ENCODE results near the gene BCAS4.

Gene BCAS4

DNA sequence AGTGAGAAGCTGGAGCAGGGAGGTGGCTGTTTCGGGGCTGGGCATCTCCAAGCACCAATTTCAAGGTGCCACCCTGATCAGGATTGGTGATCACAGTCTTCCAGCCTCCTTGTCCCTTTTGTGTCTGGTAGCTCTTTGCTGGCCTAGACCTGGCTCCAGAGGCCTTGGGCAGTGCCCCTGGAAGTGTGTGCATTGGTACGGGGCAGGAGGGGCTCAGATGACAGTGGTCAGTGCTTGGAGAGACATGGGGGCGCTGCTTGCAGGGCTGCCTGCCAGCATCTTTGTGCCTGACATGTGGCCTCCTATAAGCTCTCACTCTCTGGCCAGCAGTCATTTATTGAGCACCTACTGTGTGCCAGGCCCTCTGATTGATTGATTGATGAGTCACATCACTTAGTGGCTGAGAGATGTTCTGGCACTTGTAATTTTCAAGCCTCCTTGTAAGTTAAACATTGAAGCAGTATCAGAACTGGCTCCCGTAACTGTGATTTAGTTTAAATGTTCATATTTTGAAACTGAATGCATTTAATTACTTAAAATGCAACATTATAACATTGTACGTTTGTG lies 61.7 kb downstream of the BCAS4 start:
- no peak for DNase-seq (ENCODE audit: low spot score)
- H3K27ac ChIP-seq: peak overlapping the region; percentile 76
- CTCF ChIA-PET: interaction anchor here (0.6 to 1.2 kb wide), 3 partner anchors 62 to 738 kb away, joined by 3 to 6 read pairs (median 5); partner anchors contain the start of gene BCAS4
- TF ChIP-seq, protein P1, sequence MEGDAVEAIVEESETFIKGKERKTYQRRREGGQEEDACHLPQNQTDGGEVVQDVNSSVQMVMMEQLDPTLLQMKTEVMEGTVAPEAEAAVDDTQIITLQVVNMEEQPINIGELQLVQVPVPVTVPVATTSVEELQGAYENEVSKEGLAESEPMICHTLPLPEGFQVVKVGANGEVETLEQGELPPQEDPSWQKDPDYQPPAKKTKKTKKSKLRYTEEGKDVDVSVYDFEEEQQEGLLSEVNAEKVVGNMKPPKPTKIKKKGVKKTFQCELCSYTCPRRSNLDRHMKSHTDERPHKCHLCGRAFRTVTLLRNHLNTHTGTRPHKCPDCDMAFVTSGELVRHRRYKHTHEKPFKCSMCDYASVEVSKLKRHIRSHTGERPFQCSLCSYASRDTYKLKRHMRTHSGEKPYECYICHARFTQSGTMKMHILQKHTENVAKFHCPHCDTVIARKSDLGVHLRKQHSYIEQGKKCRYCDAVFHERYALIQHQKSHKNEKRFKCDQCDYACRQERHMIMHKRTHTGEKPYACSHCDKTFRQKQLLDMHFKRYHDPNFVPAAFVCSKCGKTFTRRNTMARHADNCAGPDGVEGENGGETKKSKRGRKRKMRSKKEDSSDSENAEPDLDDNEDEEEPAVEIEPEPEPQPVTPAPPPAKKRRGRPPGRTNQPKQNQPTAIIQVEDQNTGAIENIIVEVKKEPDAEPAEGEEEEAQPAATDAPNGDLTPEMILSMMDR (conservative IDR thresholded peaks at IDR 0.05; ENCODE audit: low read depth): no peak
- POLR2A ChIA-PET (ENCODE audit: low non-redundant PET): interaction anchor here (0.6 kb wide), 1 partner anchor 618 kb away, joined by 6 read pairs; no protein-coding TSS in a partner anchor

DNA sequence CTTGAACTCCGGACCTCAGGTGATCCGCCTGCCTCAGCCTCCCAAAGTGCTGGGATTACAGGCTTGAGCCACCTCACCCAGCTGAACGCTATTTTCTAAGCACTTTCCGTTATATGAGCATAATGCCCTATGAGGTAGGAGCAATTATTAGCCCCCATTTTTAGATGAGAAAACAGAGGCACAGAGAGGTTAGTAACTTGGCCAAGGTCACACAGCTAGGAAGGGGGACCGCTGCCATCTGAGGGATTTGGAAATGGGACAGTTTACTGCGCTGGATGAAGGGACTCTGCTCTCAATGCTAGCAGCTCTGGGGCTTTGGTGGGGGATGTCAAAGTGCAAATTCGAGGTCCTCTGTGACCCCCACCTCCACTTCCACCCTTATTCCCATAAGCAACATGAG lies 62.5 kb downstream of the BCAS4 start:
- ChIA-PET POLR2A (ENCODE audit: low non-redundant PET) (no interaction called here), CTCF (no interaction called here)
- peak overlapping the region; percentile 76 for H3K27ac ChIP-seq
- TF ChIP-seq, protein P1 (conservative IDR thresholded peaks at IDR 0.05; ENCODE audit: low read depth): no peak
- DNase-seq (ENCODE audit: low spot score): no peak

DNA sequence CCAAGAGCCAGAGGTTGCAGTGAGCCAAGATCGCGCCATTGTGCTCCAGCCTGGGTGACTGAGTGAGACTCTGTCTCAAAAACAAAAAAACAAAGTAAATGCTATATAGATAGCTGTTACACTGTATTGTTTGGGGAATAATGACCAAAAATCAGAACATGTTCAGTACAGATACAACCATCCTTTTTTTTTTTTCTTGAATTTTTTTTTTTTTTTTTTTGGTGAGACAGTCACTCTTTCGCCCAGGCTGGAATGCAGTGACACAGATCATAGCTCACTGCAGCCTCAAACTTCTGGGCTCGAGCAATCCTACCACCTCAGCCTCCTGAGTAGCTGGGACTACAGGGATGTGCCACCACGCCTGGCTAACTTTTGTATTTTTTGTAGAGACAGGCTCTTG lies 63.7 kb downstream of the BCAS4 start:
- DNase-seq (ENCODE audit: low spot score): no peak

DNA sequence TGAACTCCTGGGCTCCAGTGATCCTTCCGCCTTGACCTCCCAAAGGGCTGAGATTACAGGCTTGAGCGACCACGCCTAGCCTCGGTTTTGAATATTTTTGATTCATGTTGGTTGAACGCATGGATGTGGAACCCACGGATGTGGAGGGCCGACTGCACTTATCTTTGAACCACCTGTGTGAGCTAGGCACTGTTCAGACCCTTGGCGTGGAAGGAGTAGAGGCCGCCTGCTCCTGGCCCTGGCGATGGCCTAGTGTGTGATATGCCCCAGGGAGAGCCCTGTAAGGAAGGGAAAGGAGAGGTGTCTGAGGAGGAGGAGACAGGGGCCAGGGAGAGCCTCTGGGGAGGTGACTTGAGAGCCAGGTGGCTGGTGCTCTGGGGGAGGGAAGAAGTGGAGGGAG lies 64.3 kb downstream of the BCAS4 start:
- CTCF ChIA-PET: no interaction called here
- POLR2A ChIA-PET (ENCODE audit: low non-redundant PET): no interaction called here
- H3K27ac ChIP-seq: no peak overlapping the region

More for the DNA sequence above, 63.7 kb downstream of the BCAS4 start:
- no peak overlapping the region for H3K27ac ChIP-seq
- ChIA-PET CTCF (interaction anchor here (1.0 kb wide), 1 partner anchor 64 kb away, joined by 4 read pairs; the partner anchor contains the start of gene BCAS4), POLR2A (ENCODE audit: low non-redundant PET) (no interaction called here)
- TF ChIP-seq, protein P1 (conservative IDR thresholded peaks at IDR 0.05; ENCODE audit: low read depth): no peak

DNA sequence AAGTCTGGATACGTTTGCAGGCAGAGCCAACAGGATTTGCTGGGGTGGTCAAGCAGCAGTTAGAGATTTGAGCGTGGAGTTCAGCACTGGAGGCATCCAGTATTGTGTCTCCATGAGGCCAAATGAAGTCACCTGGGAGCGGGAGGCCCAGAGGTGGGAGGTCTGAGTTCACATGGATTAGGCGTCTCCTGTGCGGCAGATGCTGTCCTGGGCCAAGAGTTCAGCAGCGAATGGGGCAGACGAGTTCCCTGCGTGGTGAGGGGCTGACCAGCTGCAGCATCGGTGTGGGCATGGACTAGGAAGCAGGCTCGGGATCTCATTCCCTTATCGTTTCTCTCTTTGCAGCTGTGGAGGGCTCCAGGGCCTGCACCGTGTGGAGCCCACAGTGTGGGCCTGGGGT lies 66.2 kb downstream of the BCAS4 start:
- ChIA-PET CTCF (no interaction called here), POLR2A (ENCODE audit: low non-redundant PET) (no interaction called here)
- TF ChIP-seq, protein P1 (conservative IDR thresholded peaks at IDR 0.05; ENCODE audit: low read depth): no peak
- no peak for DNase-seq (ENCODE audit: low spot score)
- H3K27ac ChIP-seq: peak overlapping the region; percentile 17; the same call in 1 of the 2 replicates

More for the DNA sequence above, 64.3 kb downstream of the BCAS4 start:
- TF ChIP-seq, protein P1 (conservative IDR thresholded peaks at IDR 0.05; ENCODE audit: low read depth): no peak
- no peak for DNase-seq (ENCODE audit: low spot score)

DNA sequence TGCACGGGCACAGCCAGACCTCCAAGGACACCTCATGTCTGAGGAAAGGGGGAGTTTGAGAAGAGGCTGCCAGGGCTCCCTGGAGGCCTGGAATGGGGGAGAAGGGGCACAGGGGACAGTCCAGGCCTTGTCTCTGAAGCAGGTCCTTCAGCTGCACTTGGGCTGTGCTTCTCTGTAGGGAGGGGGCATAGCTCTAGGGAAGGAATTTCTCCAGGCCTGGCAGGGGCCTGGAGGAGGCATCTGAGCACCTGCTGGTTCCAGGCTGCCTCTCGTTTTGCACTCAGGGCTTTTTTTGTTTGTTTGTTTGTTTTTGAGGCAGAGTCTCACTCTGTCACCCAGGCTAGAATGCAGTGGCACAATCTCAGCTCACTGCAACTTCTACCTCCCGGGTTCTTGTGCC lies 67.7 kb downstream of the BCAS4 start:
- TF ChIP-seq, protein P1 (conservative IDR thresholded peaks at IDR 0.05; ENCODE audit: low read depth): no peak
- ChIA-PET CTCF (interaction anchor here (1.2 kb wide), 1 partner anchor 67 kb away, joined by 3 read pairs; no protein-coding TSS in a partner anchor), POLR2A (ENCODE audit: low non-redundant PET) (interaction anchor here (0.7 kb wide), 1 partner anchor 76 kb away, joined by 3 read pairs; no protein-coding TSS in a partner anchor)
- no peak for DNase-seq (ENCODE audit: low spot score)
- no peak overlapping the region; the same call in 1 of the 2 replicates for H3K27ac ChIP-seq
